Kidney glomerular epithelial cell (primary cell): ENCODE measurements around the gene TBX3.

ENCODE experiments used
- DNase-seq: peaks from one replicate; lab custom pipeline; 2025; lab: John Stamatoyannopoulos, UW

TBX3 gene

DNA sequence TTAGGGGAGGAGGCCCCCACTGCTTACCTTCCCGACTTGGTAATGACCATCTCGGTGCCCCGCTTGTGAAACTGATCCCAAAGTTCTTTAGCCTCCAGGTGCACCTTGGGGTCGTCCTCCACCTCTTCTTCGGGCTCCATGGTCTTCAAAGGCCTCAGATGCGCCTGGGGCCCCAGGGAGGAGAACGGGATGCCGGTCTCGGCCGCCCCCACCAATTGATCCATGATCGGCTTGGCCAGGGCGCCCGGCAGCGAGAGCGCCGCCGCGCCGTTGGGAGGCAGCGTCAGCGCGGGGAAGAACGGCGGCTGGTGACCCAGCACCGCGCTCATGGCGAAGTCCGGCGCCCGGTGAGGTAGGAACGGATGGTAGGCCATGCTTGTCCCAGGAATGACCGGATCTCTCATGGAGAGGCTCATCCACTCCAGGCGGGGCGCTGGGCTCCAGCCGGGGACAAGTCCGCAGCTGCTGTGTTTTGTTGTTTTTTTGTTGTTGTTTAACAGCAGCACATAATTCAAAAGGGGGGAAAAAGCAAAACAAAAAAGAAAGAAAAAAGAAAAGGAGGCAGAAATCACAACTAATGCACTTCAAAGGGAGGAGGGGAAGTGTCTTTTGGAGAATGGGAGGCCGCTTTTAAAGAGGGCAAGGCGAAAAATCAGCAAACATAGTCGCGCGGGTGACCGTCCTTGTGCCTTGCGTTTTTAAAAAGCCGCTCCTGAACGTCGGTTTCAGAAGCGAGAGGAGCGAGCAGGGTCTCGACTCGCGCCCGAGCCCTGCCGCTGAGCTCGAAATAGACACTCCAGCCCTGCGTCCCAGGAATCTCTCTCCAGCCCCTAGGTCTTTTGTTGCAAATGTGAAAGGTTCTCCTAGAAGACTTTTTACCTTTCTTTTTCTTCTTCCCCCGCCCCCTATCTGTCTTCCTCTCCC, 928 bp downstream of the TBX3 start:
- no peak for DNase-seq

DNA sequence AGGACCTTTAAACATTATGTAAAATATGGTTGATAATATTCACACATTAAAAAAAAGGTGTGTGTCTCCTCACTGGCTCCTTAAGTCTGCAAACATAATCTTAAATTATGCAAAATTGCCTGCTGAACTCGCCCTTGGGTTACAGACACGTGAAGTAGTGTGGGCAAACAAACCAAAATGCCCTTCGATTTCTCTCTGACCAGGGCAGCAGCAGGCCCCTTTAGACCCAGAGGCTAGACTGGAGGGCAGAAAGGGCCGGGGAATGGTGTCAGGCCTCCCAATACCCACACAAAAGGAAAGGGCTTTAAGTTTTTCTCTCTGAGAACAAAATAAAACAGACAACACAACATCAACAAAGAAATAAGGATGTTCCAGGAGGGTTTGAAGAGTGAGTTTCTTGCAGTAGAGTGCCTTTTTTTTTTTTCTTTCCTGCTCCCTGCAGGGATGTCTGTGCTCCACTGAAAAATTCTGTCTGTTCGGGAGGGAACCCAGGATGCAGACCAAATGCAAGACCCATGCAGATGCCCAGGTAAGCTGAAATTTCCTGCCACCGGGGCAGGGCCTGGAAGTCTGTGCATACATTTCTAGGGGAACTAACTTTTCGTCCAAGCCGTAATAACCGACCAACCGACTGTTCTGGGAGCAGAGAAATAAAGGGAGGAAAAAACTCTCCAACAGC, 1.7 kb downstream of the TBX3 start:
- DNase-seq: no peak

DNA sequence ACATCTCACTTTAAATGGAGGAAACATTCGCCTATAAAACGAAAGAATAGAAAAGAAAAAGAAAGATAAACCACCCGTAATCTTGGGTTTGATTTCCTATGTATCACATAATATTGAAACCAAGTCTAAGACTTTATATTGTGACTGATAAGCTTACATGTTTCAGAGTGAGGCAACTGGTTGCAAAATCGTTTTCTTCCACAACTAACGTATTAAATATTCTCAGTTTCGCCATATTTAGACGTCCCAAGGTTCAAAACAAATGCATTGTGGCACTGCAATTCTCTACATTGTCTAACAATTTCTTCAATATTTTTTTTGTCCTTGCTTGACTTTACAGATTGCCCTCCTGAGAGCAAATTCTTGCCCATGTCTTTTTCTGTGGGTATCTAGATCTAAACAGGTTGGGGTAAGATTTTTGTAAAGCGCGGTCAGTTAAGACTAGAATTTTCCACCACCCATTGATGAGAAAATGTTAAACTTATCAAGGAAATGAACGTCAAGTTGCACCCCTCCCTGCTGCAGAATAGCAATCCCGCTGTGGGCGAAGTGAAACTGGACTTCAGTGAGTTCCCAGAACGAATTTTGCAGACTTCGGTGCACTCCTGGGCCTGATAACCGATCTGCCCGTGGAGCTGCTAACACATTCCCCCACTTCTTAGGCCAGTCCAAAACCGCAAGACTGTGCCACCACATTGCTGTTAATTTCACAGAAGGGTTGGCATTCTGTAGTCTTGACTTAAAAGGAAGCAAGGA, 2.7 kb downstream of the TBX3 start:
- no peak for DNase-seq

DNA sequence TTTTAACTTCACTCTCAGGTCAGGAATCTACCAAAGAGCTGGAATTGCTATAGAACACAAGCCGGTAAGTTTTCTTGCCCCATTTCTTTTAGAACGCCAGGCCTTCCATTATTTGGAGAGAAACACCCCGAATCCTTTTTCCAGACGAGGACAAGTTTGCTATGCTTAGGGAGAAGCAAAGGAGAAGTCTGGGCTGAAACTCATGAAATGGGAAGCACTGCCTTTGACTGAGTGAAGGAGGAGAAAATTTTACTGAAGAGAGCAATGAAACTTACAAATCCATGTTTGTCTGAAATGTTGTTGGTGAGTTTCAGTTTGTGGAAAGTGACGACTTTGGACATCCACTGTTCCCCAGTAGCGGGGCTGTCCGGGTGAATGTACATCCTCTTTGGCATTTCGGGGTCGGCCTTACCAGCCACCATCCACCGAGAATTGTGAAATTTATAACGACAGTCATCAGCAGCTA, 3.3 kb downstream of the TBX3 start:
- DNase-seq: no peak

DNA sequence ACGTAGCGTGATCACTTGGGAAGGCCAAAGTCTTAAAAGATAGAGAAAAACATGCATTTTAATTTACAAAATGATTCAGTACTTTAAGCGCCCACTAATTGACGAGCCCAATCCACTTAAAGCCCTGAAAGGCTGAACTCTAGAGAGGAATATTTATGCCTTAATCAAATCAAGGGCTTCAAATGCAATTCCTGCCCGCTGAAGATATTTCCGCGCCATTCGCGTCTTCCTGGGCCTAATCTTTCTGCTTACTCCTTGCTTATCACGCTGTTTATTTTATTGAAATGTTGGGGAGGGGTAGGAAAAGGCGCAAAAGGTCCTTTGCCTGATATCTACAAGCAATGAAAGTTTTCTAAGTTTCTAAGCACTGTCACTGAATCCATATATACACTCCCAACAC, 4.0 kb downstream of the TBX3 start:
- no peak for DNase-seq

DNA sequence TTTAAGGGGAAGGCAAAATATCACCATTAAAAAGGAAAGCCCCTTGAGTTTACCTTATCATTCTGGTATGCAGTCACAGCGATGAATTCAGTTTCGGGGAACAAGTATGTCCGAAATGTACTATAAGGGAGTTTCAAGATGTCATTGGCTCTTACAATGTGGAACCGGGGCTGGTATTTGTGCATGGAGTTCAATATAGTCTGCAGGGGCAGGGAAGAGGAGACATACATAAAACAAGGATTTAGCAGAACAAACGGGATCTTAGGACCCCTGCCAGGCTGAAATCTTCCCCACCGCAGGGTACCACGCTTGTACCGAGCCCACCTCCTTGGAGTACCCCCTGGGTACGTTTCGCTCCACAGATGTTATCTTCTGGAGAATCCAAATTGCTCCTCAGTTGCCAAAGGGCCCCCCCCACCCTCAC, 4.5 kb downstream of the TBX3 start:
- DNase-seq: no peak

DNA sequence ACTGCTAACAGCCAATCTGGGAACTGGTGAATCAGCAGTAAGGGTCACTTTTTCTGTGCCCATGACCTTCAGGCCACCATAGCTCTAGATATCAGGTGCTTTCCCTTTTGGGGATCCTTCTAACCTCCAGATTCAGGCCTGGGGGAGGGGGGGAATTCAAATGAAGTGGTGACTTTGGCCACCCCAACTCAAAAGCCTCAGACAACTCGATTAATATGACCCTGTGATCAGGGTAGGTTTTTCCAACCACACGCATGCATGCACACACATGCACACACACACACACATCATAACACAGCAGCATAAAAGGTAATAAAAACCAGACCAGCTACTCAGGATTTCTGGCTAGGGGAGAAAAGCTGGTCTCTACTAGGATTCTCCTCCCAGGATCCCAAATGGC, 5.3 kb downstream of the TBX3 start:
- DNase-seq: no peak

DNA sequence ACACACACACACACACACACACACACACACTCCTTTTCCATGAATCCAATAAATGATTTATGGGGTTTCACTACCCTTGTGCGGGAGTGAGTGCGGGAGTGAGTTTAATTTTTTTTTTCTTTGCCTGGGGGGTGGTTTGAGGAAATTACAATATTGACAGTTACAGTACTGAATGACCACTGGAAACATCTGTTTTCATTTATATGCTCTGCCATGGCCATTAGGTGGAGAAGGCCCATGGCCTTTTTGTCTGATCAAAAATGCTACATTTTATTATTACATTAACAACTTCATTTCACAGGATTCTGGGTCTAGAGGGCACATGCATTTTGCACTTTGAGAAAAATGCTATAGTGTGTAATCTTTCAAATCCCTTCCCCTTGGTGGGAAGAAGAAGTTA, 5.9 kb downstream of the TBX3 start:
- DNase-seq: no peak

DNA sequence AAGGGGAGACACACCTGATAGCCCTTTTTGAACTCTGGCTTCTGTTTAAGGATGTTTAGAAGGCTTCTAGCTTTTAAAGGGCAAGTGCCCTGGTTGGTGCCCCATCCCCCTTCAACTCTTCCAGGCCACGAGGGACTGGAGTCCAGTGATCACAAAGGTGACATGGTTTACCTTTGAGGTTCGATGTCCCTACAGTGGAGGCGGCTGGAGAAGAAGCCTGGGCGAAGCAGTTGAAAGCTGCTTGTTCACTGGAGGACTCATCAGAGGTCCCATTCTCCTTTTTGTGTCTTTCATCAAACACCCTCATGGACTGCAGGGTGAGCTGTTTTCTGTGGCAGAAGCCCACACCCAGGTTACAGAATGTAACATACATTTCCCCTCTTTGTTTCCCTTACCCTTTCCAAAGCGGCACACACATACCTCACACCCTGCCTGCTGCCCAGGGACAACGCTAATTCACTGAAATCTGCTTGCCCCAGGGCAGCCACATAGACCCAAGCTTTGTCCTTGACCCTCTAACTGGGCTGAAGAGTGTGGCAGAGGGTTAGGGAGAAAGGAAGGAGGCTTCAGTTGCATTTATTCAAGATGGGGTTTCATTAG, 7.7 kb downstream of the TBX3 start:
- no peak for DNase-seq

DNA sequence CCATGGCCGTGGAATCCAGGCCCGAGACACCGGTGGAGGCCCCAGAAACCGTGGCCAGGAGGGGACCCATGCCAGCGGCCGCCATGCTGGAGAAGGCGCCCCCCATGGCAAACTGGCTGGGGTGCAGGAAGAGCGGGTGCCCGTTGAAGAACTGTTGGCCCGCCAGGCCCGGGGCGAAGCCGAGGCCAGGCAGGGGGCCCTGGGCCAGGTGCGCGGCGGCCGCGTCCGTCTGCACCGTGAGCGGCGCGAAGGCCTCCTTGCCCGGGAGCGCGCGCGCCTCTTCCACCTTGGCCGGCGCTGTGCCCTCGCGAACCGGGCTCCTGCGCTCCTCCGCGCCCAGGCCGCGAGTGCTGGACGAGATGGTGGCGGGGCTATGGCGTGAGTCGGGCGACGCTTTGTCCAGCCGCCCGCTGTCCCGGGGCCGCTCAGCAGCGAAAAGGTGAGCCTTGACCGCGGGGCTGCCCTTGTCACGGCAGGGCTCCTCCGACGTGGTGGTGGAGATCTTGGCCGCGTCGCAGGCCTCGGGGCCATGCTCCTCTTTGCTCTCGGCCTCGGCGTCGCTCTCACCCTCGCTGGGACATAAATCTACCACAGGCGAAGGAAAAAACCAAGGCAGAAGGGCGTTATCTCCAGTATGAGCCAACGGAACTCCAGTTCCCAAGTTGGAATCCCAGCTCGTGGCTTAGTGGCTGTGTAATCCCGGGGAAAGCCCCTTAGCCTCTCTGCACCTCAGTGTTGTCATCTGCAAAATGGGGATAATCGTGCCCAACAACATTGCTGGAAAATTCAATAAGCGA, 9.5 kb downstream of the TBX3 start:
- no peak for DNase-seq

DNA sequence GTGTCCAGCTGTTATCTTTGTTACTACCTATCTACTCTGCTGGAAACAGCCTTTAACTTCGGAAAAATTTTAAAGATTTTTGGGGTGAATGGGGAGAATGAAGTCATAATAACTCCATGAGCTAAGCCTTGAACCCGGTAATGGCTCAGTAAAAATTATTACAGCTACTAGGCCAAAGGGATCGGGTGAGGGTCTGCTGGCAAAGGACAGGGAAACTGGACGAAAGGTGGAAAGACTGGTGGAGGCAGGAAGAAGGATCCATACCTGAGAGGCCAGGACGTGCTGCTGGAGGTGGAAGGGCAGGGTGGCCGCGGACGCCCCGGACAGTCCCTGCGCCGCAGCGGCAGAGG, 10.1 kb downstream of the TBX3 start:
- DNase-seq: no peak

DNA sequence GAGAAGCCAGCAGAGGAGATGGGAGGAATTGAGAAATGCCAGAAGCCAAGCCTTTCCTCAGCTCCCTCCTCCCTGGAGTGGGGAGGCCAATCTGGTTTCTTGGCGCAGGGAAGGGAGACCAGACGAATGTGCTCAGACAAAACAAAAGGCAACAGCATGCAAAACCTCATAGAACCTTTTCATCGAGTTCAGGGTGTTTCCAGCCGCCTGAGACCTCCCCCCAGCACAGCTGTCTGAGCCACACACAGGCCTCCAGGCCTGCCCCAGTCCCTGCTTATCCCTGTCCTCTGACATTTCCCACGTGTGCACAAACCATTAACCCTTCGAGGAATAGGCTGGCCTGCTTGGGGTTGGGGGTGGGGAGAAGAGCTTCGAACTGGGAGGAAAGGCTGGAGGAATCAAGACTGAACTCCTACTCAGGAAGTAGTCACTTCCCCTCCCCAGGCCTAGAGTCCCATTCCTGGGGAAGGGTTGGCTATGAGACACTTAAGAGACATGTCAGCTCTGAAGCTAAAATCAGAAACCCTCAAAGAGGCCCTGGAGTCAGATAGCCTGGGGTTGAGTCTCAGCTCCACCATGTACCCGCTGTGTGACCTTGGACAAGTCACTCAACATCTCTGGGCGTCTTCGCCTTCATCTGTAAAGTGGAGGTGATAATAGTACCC, 10.7 kb downstream of the TBX3 start:
- no peak for DNase-seq

DNA sequence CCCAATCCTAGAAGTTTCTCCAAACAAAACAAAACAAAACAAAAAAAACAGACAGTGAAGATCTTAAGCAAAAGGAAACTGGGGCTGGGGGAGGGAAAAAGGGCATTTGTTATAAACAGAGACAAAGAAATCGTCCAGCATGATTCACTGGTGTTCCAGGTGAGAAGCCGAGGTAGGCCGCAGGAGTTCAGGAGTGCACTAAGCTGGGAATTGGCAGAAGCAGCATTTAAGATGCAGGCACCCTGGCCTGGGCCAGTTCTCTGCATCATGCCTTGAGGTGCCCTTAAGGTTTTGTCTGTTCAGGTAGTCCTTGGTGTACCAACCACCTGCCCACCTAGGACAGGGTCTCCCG, 11.2 kb downstream of the TBX3 start:
- no peak for DNase-seq

DNA sequence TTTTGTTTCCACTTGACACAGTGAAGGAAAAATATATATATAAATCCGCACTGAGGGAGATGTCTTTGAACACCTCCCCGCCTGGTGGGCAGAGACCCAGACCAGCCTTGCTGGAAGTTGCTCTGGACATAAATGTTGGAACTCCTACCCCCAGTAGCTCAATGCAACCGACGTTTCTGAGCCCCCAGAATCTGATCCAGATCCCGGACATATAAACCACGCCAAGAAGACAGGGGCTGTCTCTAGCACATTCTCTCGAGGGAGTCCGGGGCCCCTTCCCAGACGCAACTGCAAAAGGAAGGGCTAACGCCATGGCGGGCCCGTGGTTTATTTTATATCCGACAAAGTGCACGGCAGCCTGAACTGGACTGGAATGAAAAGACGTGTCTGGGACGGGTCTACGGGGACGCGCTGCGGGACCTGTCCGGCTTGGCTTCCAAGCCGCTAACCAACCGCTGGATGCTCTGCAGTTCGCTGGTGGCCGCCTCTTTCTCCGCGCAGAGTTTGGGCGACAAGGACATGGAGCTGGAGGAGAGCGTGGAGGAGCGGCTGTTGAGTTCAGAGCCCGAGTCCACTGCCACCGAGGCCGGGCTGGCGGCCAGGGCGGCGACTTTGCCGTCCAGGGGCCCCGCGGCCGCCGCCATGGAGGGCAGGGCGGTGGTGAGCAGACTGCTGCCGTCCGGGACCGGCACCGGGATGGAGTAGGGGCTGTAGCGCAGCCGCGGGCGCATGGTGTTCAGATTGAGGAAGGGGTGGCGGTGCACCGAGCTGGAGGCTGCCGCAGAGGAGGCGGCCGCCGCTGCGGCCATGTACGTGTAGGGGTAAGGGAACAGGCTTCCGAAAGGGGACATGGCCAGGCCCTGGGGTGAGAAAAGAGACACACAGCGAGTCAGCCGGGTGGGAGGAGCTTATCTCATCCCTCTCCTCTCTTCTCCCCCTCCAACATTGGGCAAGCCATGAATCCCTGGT, 12.2 kb downstream of the TBX3 start:
- no peak for DNase-seq

DNA sequence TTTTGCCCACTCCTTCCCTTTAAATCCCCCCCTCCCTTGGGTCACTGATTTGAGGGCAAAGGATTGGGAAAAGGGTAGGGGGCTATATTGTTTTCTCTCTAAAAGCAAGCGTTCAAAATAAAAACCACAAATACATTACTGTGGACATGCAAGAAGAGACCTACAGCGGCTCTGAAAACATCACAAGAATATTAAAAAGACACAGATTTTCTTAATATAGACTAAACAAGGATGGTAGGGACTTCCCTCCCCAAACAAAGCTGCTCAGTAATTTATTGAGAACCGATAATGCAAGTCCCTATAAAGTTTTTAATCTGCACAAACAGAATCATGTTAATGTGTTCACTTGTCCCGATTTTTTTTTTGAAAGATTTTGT, 12.9 kb downstream of the TBX3 start:
- DNase-seq: no peak

DNA sequence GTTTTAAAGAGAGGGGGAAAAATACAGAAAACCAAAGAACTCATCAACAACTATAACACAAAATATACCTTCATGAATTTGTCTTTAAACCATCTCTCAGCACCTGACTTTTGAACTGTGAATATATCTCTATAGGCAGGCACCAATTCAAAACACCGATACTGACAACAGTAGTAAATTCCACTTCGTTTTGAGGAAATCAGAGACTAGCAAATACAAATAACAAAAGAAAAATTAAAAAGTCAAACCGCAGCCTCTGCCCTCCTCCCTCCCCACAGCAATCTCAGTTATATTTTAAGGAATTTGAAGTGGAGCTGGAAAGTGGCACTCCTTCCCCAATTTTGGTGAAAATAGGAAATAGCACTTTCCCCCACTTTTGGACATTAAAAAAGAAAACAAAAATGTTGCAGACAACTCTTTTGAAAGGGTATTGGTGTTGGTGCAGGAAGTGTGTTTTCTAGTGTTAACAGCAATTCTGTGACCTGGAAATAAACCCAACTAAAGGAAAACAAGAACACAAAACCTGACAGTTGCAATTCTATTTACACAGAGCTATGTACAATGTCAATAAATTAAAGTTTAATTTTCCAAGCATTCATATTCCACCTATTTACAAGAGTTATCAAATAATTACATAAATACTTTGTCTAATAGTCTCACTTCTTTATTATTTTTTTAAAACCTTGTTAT, 13.5 kb downstream of the TBX3 start:
- no peak for DNase-seq

DNA sequence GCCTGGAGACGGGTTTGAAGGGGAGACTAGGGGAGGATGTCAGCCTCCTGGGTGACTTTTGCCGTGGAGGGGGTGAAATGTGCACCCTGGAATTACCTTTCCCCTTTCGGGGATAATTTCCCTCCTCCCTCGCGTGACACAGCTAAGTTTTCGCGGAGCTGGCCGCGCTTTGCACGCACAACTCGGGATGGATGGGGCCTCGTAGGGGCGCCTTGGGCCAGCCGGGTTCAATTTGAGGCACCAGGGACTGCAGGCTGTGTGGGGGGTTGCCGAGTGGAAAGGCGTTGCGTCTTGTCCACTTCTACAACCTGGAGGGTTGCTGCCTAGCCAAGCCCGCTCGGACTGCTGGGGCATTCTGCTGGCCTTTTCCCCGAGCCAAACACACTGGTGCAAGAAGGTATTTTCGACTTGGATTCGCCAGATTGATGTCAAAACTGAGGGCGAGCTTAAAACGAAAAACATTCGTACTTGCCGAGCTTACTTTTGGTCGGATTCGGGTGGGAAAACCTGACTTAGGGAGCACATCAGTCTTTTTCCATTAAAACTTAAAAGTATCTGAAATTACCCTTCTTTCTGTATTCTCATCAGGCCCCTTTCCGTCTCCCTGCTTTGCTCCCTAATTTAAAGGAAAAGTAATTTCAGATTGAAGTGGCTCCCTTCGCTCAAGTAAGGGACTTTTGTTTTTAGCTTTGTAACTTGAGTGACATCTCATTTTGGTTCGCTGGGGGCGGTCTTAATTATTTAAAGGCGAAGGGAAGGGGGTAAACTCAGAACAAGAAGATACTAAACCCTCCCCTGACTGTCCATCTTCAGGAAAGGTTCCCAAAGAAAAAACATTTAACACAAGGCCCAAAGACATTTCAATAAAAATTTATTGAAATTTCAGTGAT, 14.3 kb downstream of the TBX3 start:
- no peak for DNase-seq

DNA sequence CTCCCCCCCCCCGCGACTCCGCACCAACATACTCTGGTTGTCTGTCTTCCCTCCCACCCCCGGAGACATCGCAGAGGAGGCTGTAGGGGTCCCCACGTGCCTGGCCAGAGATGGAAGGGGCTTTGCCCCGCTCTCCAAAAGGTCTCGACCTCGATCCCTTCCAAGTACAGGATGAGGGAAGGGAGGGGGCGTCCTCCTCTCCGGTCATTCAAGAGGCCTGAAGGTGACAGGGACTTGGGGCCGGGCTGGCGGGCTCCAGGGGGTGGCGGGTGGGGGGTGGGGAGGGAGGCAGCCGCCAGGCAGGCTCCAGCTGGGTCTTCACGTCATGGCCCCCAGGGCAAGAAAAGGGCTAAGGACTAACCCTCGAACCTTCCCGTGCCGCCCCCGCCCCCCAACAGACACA, 15.1 kb downstream of the TBX3 start:
- no peak for DNase-seq
